Uterus (tissue), 2 donors: ENCODE results near the gene MKRN3.

Experiments
- POLR2A ChIP-seq, 2 donors: fragments of 450-650 bp; IDR thresholded peaks; one replicate each; pipeline ENCODE4 v1.6.1; 2016; ENCODE audit warnings: antibody characterized with exemption in 2 of 2, mild to moderate bottlenecking in 1 of 2, moderate library complexity in 1 of 2
- TF ChIP-seq, protein P1 (sequence below), 4 experiments: fragments of 200-600 bp in 2 of 4; fragments of 450-650 bp in 2 of 4; sonication (generic) in 2 of 4; IDR thresholded peaks; one replicate each; pipeline ENCODE4 v1.5.1; 2016 to 2019; ENCODE audit warnings: antibody characterized with exemption in 4 of 4, mild to moderate bottlenecking in 2 of 4, moderate library complexity in 1 of 4

GRCh38 chr15:23574742-23575141 is 9.3 kb downstream of the MKRN3 start:
- TF ChIP-seq, protein P1, sequence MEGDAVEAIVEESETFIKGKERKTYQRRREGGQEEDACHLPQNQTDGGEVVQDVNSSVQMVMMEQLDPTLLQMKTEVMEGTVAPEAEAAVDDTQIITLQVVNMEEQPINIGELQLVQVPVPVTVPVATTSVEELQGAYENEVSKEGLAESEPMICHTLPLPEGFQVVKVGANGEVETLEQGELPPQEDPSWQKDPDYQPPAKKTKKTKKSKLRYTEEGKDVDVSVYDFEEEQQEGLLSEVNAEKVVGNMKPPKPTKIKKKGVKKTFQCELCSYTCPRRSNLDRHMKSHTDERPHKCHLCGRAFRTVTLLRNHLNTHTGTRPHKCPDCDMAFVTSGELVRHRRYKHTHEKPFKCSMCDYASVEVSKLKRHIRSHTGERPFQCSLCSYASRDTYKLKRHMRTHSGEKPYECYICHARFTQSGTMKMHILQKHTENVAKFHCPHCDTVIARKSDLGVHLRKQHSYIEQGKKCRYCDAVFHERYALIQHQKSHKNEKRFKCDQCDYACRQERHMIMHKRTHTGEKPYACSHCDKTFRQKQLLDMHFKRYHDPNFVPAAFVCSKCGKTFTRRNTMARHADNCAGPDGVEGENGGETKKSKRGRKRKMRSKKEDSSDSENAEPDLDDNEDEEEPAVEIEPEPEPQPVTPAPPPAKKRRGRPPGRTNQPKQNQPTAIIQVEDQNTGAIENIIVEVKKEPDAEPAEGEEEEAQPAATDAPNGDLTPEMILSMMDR (IDR thresholded peaks at IDR 0.05): no peak
- TF ChIP-seq POLR2A (IDR thresholded peaks at IDR 0.05): no peak
